Measurements from ENCODE around the gene KPNA1.

DNA sequence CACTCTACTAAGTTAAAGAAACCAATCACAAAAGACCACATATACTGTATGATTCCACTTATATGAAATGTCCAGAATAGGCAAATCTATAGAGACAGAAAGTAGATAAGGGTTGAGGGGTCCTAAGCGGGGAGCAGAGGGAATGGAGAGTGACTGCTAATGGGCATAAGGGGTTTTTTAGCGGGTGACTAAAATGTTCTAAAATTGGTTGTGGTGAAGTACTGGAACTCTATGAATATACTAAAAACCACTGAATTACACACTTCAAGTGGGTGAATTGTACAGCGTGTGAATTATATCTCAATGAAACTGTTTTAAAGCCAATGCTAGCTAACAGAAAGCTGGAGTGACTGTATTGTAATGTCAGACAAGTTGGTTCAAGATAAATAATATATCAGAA, 33.3 kb downstream of the KPNA1 start:
- TF ChIP-seq, protein P1, sequence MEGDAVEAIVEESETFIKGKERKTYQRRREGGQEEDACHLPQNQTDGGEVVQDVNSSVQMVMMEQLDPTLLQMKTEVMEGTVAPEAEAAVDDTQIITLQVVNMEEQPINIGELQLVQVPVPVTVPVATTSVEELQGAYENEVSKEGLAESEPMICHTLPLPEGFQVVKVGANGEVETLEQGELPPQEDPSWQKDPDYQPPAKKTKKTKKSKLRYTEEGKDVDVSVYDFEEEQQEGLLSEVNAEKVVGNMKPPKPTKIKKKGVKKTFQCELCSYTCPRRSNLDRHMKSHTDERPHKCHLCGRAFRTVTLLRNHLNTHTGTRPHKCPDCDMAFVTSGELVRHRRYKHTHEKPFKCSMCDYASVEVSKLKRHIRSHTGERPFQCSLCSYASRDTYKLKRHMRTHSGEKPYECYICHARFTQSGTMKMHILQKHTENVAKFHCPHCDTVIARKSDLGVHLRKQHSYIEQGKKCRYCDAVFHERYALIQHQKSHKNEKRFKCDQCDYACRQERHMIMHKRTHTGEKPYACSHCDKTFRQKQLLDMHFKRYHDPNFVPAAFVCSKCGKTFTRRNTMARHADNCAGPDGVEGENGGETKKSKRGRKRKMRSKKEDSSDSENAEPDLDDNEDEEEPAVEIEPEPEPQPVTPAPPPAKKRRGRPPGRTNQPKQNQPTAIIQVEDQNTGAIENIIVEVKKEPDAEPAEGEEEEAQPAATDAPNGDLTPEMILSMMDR (IDR thresholded peaks at IDR 0.05; ENCODE audit: low read depth, low read length) = no peak
- TF ChIP-seq EZH2phosphoT487 (IDR thresholded peaks at IDR 0.05; ENCODE audit: low read depth) = no peak
